ENCODE results near the gene CIAO3.
"Not testable (repeated sequence)": the region's sequence is repeated elsewhere in the genome, so short reads cannot be mapped to it uniquely, and the experiment has no call there.

DNA sequence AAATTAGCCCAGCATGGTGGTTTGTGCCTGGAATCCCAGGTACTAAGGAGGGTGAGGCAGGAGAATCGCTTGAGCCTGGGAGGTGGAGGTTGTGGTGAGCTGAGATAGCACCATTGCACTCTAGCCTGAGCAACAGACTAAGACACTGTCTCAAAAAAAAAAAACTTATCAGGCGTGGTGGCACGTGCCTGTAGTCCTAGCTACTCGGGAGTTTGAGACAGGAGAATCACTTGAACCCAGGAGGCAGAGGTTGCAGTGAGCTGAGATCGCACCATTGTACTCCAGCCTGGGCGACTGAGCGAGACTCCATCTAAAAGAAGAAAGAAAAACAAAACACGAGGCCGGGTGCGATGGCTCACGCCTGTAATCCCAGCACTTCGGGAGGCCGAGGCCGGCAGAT is 2.1 kb upstream of the CIAO3 start:
- not testable (repeated sequence) for TF ChIP-seq ZNF8 (CRISPR knock-in tag; IDR thresholded peaks at IDR 0.05); TOX (CRISPR knock-in tag; IDR thresholded peaks at IDR 0.05; ENCODE audit: borderline replicate concordance); TCF4 (CRISPR knock-in tag; IDR thresholded peaks at IDR 0.05; ENCODE audit: borderline replicate concordance); PPARA (CRISPR knock-in tag; IDR thresholded peaks at IDR 0.05; ENCODE audit: borderline replicate concordance); ESRRG (CRISPR knock-in tag; IDR thresholded peaks at IDR 0.05); CSDC2 (CRISPR knock-in tag; IDR thresholded peaks at IDR 0.05); ZNF565 (CRISPR knock-in tag; conservative IDR thresholded peaks at IDR 0.05; ENCODE audit: low read depth)
- TF ChIP-seq, protein P1, sequence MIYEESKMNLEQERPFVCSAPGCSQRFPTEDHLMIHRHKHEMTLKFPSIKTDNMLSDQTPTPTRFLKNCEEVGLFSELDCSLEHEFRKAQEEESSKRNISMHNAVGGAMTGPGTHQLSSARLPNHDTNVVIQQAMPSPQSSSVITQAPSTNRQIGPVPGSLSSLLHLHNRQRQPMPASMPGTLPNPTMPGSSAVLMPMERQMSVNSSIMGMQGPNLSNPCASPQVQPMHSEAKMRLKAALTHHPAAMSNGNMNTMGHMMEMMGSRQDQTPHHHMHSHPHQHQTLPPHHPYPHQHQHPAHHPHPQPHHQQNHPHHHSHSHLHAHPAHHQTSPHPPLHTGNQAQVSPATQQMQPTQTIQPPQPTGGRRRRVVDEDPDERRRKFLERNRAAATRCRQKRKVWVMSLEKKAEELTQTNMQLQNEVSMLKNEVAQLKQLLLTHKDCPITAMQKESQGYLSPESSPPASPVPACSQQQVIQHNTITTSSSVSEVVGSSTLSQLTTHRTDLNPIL (CRISPR knock-in tag; IDR thresholded peaks at IDR 0.05; ENCODE audit: low read depth), result not testable (repeated sequence)
